IMR-90 (cell line): ENCODE data around the gene DYNLT4. TPM values are rescaled to one million over a fixed set of nuclear protein-coding genes. Genes with fewer than 3 reads are reported as not detected.

Experiments used
- ATAC-seq: fragments of 200-7000 bp; cut with Tn5 transposase; 2 replicates; pipeline ENCODE4 v1.9.1; 2020; ENCODE audit warnings: low read depth, mild to moderate bottlenecking, moderate library complexity
- BruUV-seq: library from RNA; stranded (reverse); fragments of 400-500 nt; replicated peaks from 2 replicates; lab custom pipeline; 2021; lab: Mats Ljungman, UMichigan
- CTCF ChIA-PET: fragments of 300-600 bp; formaldehyde crosslinking; extraction: SDS; loops from one replicate; lab custom pipeline; 2021; ENCODE audit warnings: antibody characterized with exemption; lab: Yijun Ruan, JAX
- POLR2A ChIA-PET: fragments of 300-600 bp; sonication (Branson Sonifier 250); formaldehyde crosslinking; loops from one replicate; lab custom pipeline; 2022; ENCODE audit warnings: antibody characterized with exemption; ENCODE audit not compliant: unreplicated experiment; lab: Charles Lee
- DNase-seq: peaks from one replicate; pipeline ENCODE4 v3.0.0; 2013
- H2AFZ ChIP-seq: replicated peaks from 2 replicates; pipeline ENCODE3; 2013; ENCODE audit warnings: low read length, mild to moderate bottlenecking; ENCODE audit not compliant: poor library complexity
- H2AK5ac ChIP-seq: 2 replicates; pipeline ENCODE4 v1.6.1; 2013; ENCODE audit warnings: low read depth, low read length, inconsistent platforms
- H2AK9ac ChIP-seq: replicated peaks from 2 replicates; pipeline ENCODE3; 2013; ENCODE audit warnings: mild to moderate bottlenecking, low read depth, low read length, moderate library complexity; ENCODE audit not compliant: poor library complexity
- H2BK120ac ChIP-seq: 2 replicates; pipeline ENCODE4 v1.6.1; 2013; ENCODE audit warnings: low read depth, low read length, inconsistent platforms
- H2BK15ac ChIP-seq: 3 replicates; pipeline ENCODE4 v1.6.1; 2013; ENCODE audit warnings: low read depth, low read length, inconsistent platforms
- H2BK20ac ChIP-seq: 2 replicates; pipeline ENCODE4 v1.6.1; 2013; ENCODE audit warnings: low read depth, mild to moderate bottlenecking, inconsistent platforms, low read length, moderate library complexity
- H2BK5ac ChIP-seq: 2 replicates; pipeline ENCODE4 v1.6.1; 2013; ENCODE audit warnings: mild to moderate bottlenecking, low read depth, low read length, inconsistent platforms; ENCODE audit not compliant: poor library complexity, severe bottlenecking
- H3K14ac ChIP-seq: replicated peaks from 2 replicates; pipeline ENCODE4 v1.6.1; 2013; ENCODE audit warnings: low read depth, low read length, inconsistent platforms
- H3K18ac ChIP-seq: 2 replicates; pipeline ENCODE4 v1.6.1; 2013; ENCODE audit warnings: low read depth, low read length, control low read depth
- H3K23ac ChIP-seq: 2 replicates; pipeline ENCODE4 v1.6.1; 2013; ENCODE audit warnings: low read depth, low read length, inconsistent platforms
- H3K27ac ChIP-seq: 2 replicates; pipeline ENCODE4 v1.5.1; 2013; ENCODE audit warnings: mild to moderate bottlenecking, control low read depth, low read length; ENCODE audit not compliant: insufficient read depth
- H3K27me3 ChIP-seq: 2 replicates; pipeline ENCODE4 v1.6.1; 2013; ENCODE audit warnings: low read length; ENCODE audit not compliant: control insufficient read depth, insufficient read depth
- H3K36me3 ChIP-seq: 2 replicates; pipeline ENCODE4 v1.6.1; 2013; ENCODE audit warnings: low read length, mixed read lengths; ENCODE audit not compliant: control insufficient read depth, insufficient read depth
- H3K4ac ChIP-seq: 2 replicates; pipeline ENCODE4 v1.6.1; 2013; ENCODE audit warnings: low read depth, low read length, inconsistent platforms
- H3K4me1 ChIP-seq: 2 replicates; pipeline ENCODE4 v1.6.1; 2013; ENCODE audit warnings: low read length, mixed read lengths; ENCODE audit not compliant: control insufficient read depth, insufficient read depth
- H3K4me2 ChIP-seq: 2 replicates; pipeline ENCODE4 v1.6.1; 2013; ENCODE audit warnings: low read depth, mild to moderate bottlenecking, control low read depth, low read length, moderate library complexity
- H3K4me3 ChIP-seq: 2 replicates; pipeline ENCODE4 v1.5.1; 2013; ENCODE audit warnings: low read depth, mild to moderate bottlenecking, control low read depth, low read length, moderate library complexity; ENCODE audit not compliant: insufficient read depth
- H3K56ac ChIP-seq: 2 replicates; pipeline ENCODE4 v1.6.1; 2013; ENCODE audit warnings: low read length, inconsistent platforms; ENCODE audit not compliant: insufficient read depth; ENCODE audit errors: extremely low read depth
- H3K79me1 ChIP-seq, 2 experiments: 2 replicates each; pipeline ENCODE4 v1.6.1; 2013; ENCODE audit warnings: low read length in 2 of 2, inconsistent platforms in 1 of 2, low read depth in 1 of 2
- H3K9ac ChIP-seq: 2 replicates; pipeline ENCODE4 v1.6.1; 2013; ENCODE audit warnings: low read depth, low read length, control low read depth
- H3K9me1 ChIP-seq: 2 replicates; pipeline ENCODE4 v1.6.1; 2013; ENCODE audit warnings: low read length, inconsistent platforms; ENCODE audit not compliant: insufficient read depth
- H3K9me3 ChIP-seq: 2 replicates; pipeline ENCODE4 v1.6.1; 2013; ENCODE audit warnings: low read length; ENCODE audit not compliant: control insufficient read depth, insufficient read depth
- H4K20me1 ChIP-seq: 2 replicates; pipeline ENCODE4 v1.6.1; 2013; ENCODE audit warnings: low read length, inconsistent platforms; ENCODE audit not compliant: insufficient read depth
- H4K5ac ChIP-seq: 2 replicates; pipeline ENCODE4 v1.6.1; 2013; ENCODE audit warnings: mild to moderate bottlenecking, low read depth, low read length, control low read depth
- H4K8ac ChIP-seq, 2 experiments: 2 replicates each; pipeline ENCODE4 v1.6.1; 2013; ENCODE audit warnings: low read depth in 2 of 2, low read length in 2 of 2, control low read depth in 1 of 2, inconsistent platforms in 1 of 2
- H4K91ac ChIP-seq: 2 replicates; pipeline ENCODE4 v1.6.1; 2013; ENCODE audit warnings: low read depth, low read length, inconsistent platforms; ENCODE audit not compliant: insufficient read depth
- BHLHE40 ChIP-seq: fragments of 150-350 bp; IDR thresholded peaks from 2 replicates; pipeline ENCODE4 v1.6.1; 2016; ENCODE audit warnings: mild to moderate bottlenecking, low read depth, low read length
- CEBPB ChIP-seq: IDR thresholded peaks from 2 replicates; pipeline ENCODE4 v1.6.1; 2012; ENCODE audit warnings: low read depth, low read length, improper control_type of control experiment
- CHD1 ChIP-seq: IDR thresholded peaks from 2 replicates; pipeline ENCODE4 v1.6.1; 2012; ENCODE audit warnings: low read depth, low read length, improper control_type of control experiment
- FOS ChIP-seq: fragments of 150-350 bp; IDR thresholded peaks from 2 replicates; pipeline ENCODE4 v1.6.1; 2016; ENCODE audit warnings: low read depth, low read length
- MAFK ChIP-seq: IDR thresholded peaks from 2 replicates; pipeline ENCODE4 v1.6.1; 2012; ENCODE audit warnings: low read depth, low read length, improper control_type of control experiment
- MAZ ChIP-seq: IDR thresholded peaks from 2 replicates; pipeline ENCODE4 v1.6.1; 2012; ENCODE audit warnings: low read depth, mild to moderate bottlenecking, low read length, improper control_type of control experiment, moderate library complexity, borderline replicate concordance
- MXI1 ChIP-seq: IDR thresholded peaks from 2 replicates; pipeline ENCODE4 v1.6.1; 2012; ENCODE audit warnings: low read depth, mild to moderate bottlenecking, low read length, moderate library complexity, borderline replicate concordance
- NFE2L2 ChIP-seq: fragments of 150-350 bp; IDR thresholded peaks from 2 replicates; pipeline ENCODE4 v1.6.1; 2016; ENCODE audit warnings: low read depth, mild to moderate bottlenecking, low read length
- POLR2A ChIP-seq: IDR thresholded peaks from 2 replicates; pipeline ENCODE4 v1.6.1; 2012; ENCODE audit warnings: mild to moderate bottlenecking, low read depth, low read length
- RAD21 ChIP-seq: IDR thresholded peaks from 2 replicates; pipeline ENCODE4 v1.6.1; 2012; ENCODE audit warnings: low read length, improper control_type of control experiment
- RCOR1 ChIP-seq: IDR thresholded peaks from 2 replicates; pipeline ENCODE4 v1.6.1; 2012; ENCODE audit warnings: mild to moderate bottlenecking, low read length, improper control_type of control experiment; ENCODE audit not compliant: insufficient replicate concordance
- RFX5 ChIP-seq: IDR thresholded peaks from 2 replicates; pipeline ENCODE4 v1.8.0; 2012; ENCODE audit warnings: low read depth, mild to moderate bottlenecking, low read length, moderate library complexity
- SMC3 ChIP-seq: fragments of 150-350 bp; IDR thresholded peaks from 2 replicates; pipeline ENCODE4 v1.6.1; 2016; ENCODE audit warnings: low read depth, mild to moderate bottlenecking, antibody characterized with exemption, low read length, moderate library complexity
- USF2 ChIP-seq: fragments of 150-350 bp; IDR thresholded peaks from 2 replicates; pipeline ENCODE4 v1.6.1; 2017; ENCODE audit warnings: mild to moderate bottlenecking, antibody characterized with exemption, low read length, low read depth
- WGBS, 2 experiments: methylation state at CpG; one replicate each; pipeline versions ENCODE4 v1.1.5 to v1.1.7; 2013; ENCODE audit warnings: missing lambda C conversion rate in 2 of 2; ENCODE audit not compliant: insufficient read length in 1 of 2; ENCODE audit errors: extremely low coverage in 2 of 2; 5-methylcytosine and 5-hydroxymethylcytosine counted together
- dilution Hi-C: fragments of 300-500 bp; cut with HindIII; formaldehyde crosslinking; loops from one replicate; pipeline ENCODE4 v1.14.3; 2018; ENCODE audit warnings: low sequenced_read_pairs; ENCODE audit not compliant: unreplicated experiment
- in situ Hi-C: fragments of 300-500 bp; cut with MboI; formaldehyde crosslinking; loops from 3 replicates; pipeline ENCODE4 v1.14.3; 2019; ENCODE audit warnings: low sequenced_read_pairs, inconsistent platforms, mixed read lengths
- intact Hi-C: fragments of 100-400 bp; cut with micrococcal nuclease; formaldehyde crosslinking; loops from 2 replicates; pipeline ENCODE4 v1.10.0; 2022
- polyA plus RNA-seq, 3 experiments: library from polyadenylated mRNA; depleted of rRNA; stranded (reverse); fragments of >200 nt; gene quantifications; 2 replicates each; pipeline ENCODE4 v1.2.3, GENCODE V29; 2012; ENCODE audit warnings: low replicate concordance in 1 of 3
- total RNA-seq: library from RNA; depleted of rRNA; stranded (reverse); fragments of >200 nt; gene quantifications from 2 replicates; pipeline ENCODE4 v1.2.3, GENCODE V29; 2012
- TF ChIP-seq, protein P1 (sequence below): conservative IDR thresholded peaks from 2 replicates; pipeline ENCODE4 v1.5.1; 2012; ENCODE audit warnings: mild to moderate bottlenecking, low read depth, low read length, improper control_type of control experiment
- TF ChIP-seq, protein P2 (sequence below): fragments of 150-350 bp; IDR thresholded peaks from 2 replicates; pipeline ENCODE4 v1.6.1; 2016; ENCODE audit warnings: low read depth, mild to moderate bottlenecking, low read length, moderate library complexity, borderline replicate concordance

DYNLT4 gene
- total and polyA plus RNA-seq, 2 of the 4 experiments (the other 2 are of a cell fraction), result not detected

DNA sequence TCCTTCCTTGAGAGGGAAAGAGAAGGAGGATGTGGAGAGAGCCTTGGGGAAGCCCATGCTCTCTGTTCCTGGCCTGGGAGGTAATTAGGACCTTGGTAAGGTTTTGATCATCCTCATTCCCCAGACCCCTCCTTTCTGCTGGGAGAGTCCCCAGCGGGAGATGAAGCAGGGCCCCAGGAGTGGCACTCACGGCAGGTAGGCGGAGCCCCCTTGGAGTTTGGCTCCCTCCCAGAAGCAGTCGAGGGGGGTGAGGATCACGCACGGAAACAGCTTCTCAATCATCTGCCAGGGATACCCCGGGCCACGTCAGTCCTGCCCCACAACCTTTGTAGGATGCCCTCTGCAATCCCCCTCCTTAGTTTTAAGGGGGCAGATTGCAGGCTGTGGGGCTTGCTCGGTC, 24.4 kb upstream of the DYNLT4 start:
- TF ChIP-seq, protein P1, sequence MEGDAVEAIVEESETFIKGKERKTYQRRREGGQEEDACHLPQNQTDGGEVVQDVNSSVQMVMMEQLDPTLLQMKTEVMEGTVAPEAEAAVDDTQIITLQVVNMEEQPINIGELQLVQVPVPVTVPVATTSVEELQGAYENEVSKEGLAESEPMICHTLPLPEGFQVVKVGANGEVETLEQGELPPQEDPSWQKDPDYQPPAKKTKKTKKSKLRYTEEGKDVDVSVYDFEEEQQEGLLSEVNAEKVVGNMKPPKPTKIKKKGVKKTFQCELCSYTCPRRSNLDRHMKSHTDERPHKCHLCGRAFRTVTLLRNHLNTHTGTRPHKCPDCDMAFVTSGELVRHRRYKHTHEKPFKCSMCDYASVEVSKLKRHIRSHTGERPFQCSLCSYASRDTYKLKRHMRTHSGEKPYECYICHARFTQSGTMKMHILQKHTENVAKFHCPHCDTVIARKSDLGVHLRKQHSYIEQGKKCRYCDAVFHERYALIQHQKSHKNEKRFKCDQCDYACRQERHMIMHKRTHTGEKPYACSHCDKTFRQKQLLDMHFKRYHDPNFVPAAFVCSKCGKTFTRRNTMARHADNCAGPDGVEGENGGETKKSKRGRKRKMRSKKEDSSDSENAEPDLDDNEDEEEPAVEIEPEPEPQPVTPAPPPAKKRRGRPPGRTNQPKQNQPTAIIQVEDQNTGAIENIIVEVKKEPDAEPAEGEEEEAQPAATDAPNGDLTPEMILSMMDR, result no peak
- TF ChIP-seq MAZ (no peak), RAD21 (no peak), POLR2A (no peak), MXI1 (no peak), CHD1 (no peak), RFX5 (no peak), RCOR1 (no peak), CEBPB (no peak), NFE2L2 (no peak), USF2 (no peak), FOS (no peak), SMC3 (no peak), BHLHE40 (no peak), MAFK (no peak)
- TF ChIP-seq, protein P2, sequence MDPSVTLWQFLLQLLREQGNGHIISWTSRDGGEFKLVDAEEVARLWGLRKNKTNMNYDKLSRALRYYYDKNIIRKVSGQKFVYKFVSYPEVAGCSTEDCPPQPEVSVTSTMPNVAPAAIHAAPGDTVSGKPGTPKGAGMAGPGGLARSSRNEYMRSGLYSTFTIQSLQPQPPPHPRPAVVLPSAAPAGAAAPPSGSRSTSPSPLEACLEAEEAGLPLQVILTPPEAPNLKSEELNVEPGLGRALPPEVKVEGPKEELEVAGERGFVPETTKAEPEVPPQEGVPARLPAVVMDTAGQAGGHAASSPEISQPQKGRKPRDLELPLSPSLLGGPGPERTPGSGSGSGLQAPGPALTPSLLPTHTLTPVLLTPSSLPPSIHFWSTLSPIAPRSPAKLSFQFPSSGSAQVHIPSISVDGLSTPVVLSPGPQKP, result no peak
- no peak overlapping the region for H3K9ac ChIP-seq
- no peak overlapping the region for H2BK20ac ChIP-seq
- ChIA-PET POLR2A (no interaction called here), CTCF (no interaction called here)
- no peaks in the 10 kb centered on the region for H4K20me1 ChIP-seq
- no peaks in the 10 kb centered on the region for H3K9me1 ChIP-seq
- intact Hi-C loops, result no loop called here
- H3K4ac ChIP-seq, result no peak overlapping the region
- H3K27me3 ChIP-seq, result no peaks in the 10 kb centered on the region
- no peak overlapping the region for H3K18ac ChIP-seq
- ATAC-seq, result no peak
- no peak for DNase-seq
- H2AK9ac ChIP-seq, result peak overlapping the region; percentile 28
- no peak overlapping the region for H3K4me2 ChIP-seq
- in situ Hi-C loops, result loop anchor here (10.0 kb wide), 1 partner anchor 473 kb away; no protein-coding TSS in a partner anchor
- no TSS peak for BruUV-seq
- peak overlapping the region; percentile 27 for H2AFZ ChIP-seq
- H4K5ac ChIP-seq, result no peak overlapping the region
- no peak overlapping the region for H3K4me3 ChIP-seq
- H2BK120ac ChIP-seq, result no peak overlapping the region
- H3K9me3 ChIP-seq, result no peaks in the 10 kb centered on the region
- H3K23ac ChIP-seq, result no peak overlapping the region
- no peaks in the 10 kb centered on the region for H3K79me1 ChIP-seq
- no peak overlapping the region for H3K56ac ChIP-seq
- no peak overlapping the region for H2BK5ac ChIP-seq
- no peak overlapping the region for H3K27ac ChIP-seq
- WGBS, 2 experiments, result 0% methylated on average over 1 of the region's 9 CpGs; no CpG with 5 or more reads in 1 of the 2 experiments
- H4K8ac ChIP-seq, result no peak overlapping the region
- no peak overlapping the region for H2BK15ac ChIP-seq
- no peaks in the 10 kb centered on the region for H3K36me3 ChIP-seq
- no peak overlapping the region for H4K91ac ChIP-seq
- no peak overlapping the region for H3K14ac ChIP-seq
- peak overlapping the region; percentile 2; the same call in 1 of the 2 replicates for H2AK5ac ChIP-seq
- H3K4me1 ChIP-seq, result no peaks in the 10 kb centered on the region
- dilution Hi-C loops, result no loop called here
